ENCODE data around the gene NFKBIE.

The NFKBIE gene

GRCh38 chr6:44272999-44273566, 7.7 kb upstream of the NFKBIE start:
- no peak for DNase-seq (ENCODE audit: low read depth in 3 of 3, low spot score in 1 of 3)

GRCh38 chr6:44272529-44272928, 7.2 kb upstream of the NFKBIE start:
- DNase-seq (ENCODE audit: low read depth in 3 of 3, low spot score in 1 of 3) = no peak

GRCh38 chr6:44271914-44272313, 6.6 kb upstream of the NFKBIE start:
- no peak for DNase-seq (ENCODE audit: low read depth in 3 of 3, low spot score in 1 of 3)

GRCh38 chr6:44271406-44271723, 6.0 kb upstream of the NFKBIE start:
- DNase-seq (ENCODE audit: low read depth in 3 of 3, low spot score in 1 of 3) = no peak

GRCh38 chr6:44270526-44271405, 5.4 kb upstream of the NFKBIE start:
- DNase-seq (ENCODE audit: low read depth in 3 of 3, low spot score in 1 of 3) = no peak

GRCh38 chr6:44269921-44270525, 4.7 kb upstream of the NFKBIE start, which contains the start of gene TMEM151B:
Gene TMEM151B (plus strand): TSS chr6:44270450. CDS start chr6:44270743, 293 bp downstream.
- no peak for DNase-seq (ENCODE audit: low read depth in 3 of 3, low spot score in 1 of 3)

- no peak for DNase-seq (ENCODE audit: low read depth in 3 of 3, low spot score in 1 of 3)
These were observed 4.0 kb upstream of the NFKBIE start for GRCh38 chr6:44269178-44269920.

- DNase-seq (ENCODE audit: low read depth in 3 of 3, low spot score in 1 of 3) = peak in 1 of 3 donors; percentile 49
These were observed 2.8 kb upstream of the NFKBIE start for GRCh38 chr6:44268095-44268628.

GRCh38 chr6:44267252-44267651, 1.9 kb upstream of the NFKBIE start:
- no peak for DNase-seq (ENCODE audit: low read depth in 3 of 3, low spot score in 1 of 3)

- no peak for DNase-seq (ENCODE audit: low read depth in 3 of 3, low spot score in 1 of 3)
These were observed 996 bp upstream of the NFKBIE start for GRCh38 chr6:44266347-44266746.

GRCh38 chr6:44265722-44266233, 427 bp upstream of the NFKBIE start:
- DNase-seq (ENCODE audit: low read depth in 3 of 3, low spot score in 1 of 3) = no peak

GRCh38 chr6:44264154-44265006, 971 bp downstream of the NFKBIE start:
- no peak for DNase-seq (ENCODE audit: low read depth in 3 of 3, low spot score in 1 of 3)

- no peak for DNase-seq (ENCODE audit: low read depth in 3 of 3, low spot score in 1 of 3)
These were observed 1.8 kb downstream of the NFKBIE start for GRCh38 chr6:44263354-44264100.

GRCh38 chr6:44262467-44263353, 2.6 kb downstream of the NFKBIE start:
- no peak for DNase-seq (ENCODE audit: low read depth in 3 of 3, low spot score in 1 of 3)

GRCh38 chr6:44261581-44261980, 3.8 kb downstream of the NFKBIE start:
- no peak for DNase-seq (ENCODE audit: low read depth in 3 of 3, low spot score in 1 of 3)

- no peak for DNase-seq (ENCODE audit: low read depth in 3 of 3, low spot score in 1 of 3)
These were observed 4.7 kb downstream of the NFKBIE start for GRCh38 chr6:44260451-44261297.

GRCh38 chr6:44260011-44260410, 5.3 kb downstream of the NFKBIE start:
- no peak for DNase-seq (ENCODE audit: low read depth in 3 of 3, low spot score in 1 of 3)

- no peak for DNase-seq (ENCODE audit: low read depth in 3 of 3, low spot score in 1 of 3)
These were observed 6.4 kb downstream of the NFKBIE start for GRCh38 chr6:44258921-44259320.

All from stimulated activated CD4-positive, alpha-beta T cell treated with anti-CD3 and anti-CD28 coated beads, TNF-alpha, amount 100 ng/mL, for 1 hour (primary cell).